ENCODE results near the gene ZFAND3.

ZFAND3 gene

GRCh38 chr6:37781788-37782187 is 37.7 kb upstream of the ZFAND3 start:
- TF ChIP-seq, protein P1, sequence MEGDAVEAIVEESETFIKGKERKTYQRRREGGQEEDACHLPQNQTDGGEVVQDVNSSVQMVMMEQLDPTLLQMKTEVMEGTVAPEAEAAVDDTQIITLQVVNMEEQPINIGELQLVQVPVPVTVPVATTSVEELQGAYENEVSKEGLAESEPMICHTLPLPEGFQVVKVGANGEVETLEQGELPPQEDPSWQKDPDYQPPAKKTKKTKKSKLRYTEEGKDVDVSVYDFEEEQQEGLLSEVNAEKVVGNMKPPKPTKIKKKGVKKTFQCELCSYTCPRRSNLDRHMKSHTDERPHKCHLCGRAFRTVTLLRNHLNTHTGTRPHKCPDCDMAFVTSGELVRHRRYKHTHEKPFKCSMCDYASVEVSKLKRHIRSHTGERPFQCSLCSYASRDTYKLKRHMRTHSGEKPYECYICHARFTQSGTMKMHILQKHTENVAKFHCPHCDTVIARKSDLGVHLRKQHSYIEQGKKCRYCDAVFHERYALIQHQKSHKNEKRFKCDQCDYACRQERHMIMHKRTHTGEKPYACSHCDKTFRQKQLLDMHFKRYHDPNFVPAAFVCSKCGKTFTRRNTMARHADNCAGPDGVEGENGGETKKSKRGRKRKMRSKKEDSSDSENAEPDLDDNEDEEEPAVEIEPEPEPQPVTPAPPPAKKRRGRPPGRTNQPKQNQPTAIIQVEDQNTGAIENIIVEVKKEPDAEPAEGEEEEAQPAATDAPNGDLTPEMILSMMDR (IDR thresholded peaks at IDR 0.05), result no peak
- no peak overlapping the region for H3K27ac ChIP-seq
- H3K4me3 ChIP-seq, result no peak overlapping the region
- DNase-seq (ENCODE audit: low spot score), result no peak

GRCh38 chr6:37783025-37783855 is 36.3 kb upstream of the ZFAND3 start:
- DNase-seq (ENCODE audit: low spot score), result no peak
- Histone ChIP-seq H3K4me3 (peak overlapping the region; percentile 69), H3K27ac (no peak overlapping the region)
- TF ChIP-seq, protein P1 (IDR thresholded peaks at IDR 0.05), result no peak

- H3K27ac ChIP-seq, result no peak overlapping the region
- DNase-seq (ENCODE audit: low spot score), result no peak
Measured at GRCh38 chr6:37783856-37784584, 35.5 kb upstream of the ZFAND3 start.

DNA sequence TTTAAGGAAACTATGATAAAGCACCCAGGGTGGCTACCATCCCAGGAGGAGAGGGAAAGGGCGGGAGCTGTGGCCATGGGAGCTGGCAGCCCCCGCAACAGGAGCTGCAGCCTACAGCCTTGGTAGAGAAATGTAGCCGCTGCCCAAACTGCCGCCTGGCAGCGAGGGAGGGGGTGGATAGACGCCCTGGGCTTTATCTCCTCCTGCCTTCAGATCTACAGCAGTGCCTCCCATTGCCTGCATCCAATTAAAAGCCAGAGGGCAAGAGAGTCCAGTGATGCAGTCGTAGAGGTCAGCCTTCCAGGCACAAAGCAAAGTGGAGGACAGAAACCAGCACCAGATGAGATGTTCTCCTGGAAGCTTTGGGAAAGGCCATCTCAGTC is 35.0 kb upstream of the ZFAND3 start:
- H3K27ac ChIP-seq, result no peak overlapping the region
- no peak for DNase-seq (ENCODE audit: low spot score)
- TF ChIP-seq, protein P1 (IDR thresholded peaks at IDR 0.05), result no peak
- H3K4me3 ChIP-seq, result peak overlapping the region; percentile 69

More at GRCh38 chr6:37783856-37784584, 35.5 kb upstream of the ZFAND3 start:
- TF ChIP-seq, protein P1 (IDR thresholded peaks at IDR 0.05), result no peak
- peak overlapping the region; percentile 69 for H3K4me3 ChIP-seq

GRCh38 chr6:37785002-37785662 is 34.4 kb upstream of the ZFAND3 start:
- H3K4me3 ChIP-seq, result no peak overlapping the region
- DNase-seq (ENCODE audit: low spot score), result no peak
- TF ChIP-seq, protein P1 (IDR thresholded peaks at IDR 0.05), result no peak
- no peak overlapping the region for H3K27ac ChIP-seq

DNA sequence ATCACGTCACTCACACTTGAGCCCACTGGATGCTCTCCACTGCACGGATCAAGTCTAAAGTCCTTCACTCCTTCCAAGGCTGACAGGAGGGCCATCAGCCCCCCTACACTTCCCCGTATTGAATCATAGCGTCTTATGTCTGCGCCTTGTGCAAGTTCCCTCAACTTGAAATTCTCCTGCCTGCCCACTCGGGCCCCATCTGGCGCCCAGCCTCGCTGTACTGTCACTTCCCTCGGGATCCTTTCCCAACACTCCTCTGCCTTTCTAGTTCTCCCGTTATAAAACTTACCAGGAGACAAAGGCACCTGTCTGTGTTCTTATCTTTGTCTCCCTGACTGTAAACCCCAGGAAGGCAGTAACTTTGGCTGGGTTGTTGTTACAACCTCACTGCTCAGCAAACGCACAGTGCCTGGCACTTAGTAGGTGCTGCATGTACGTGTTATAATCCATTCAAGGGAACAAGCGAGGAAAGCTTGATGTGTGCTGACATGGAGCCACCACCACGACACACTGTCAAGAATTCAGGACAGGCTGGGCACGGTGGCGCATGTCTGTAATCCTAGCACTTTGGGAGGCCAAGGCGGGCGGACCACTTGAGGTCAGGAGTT is 33.8 kb upstream of the ZFAND3 start:
- no peak for DNase-seq (ENCODE audit: low spot score)
- Histone ChIP-seq H3K4me3 (no peak overlapping the region), H3K27ac (no peak overlapping the region)
- TF ChIP-seq, protein P1 (IDR thresholded peaks at IDR 0.05), result no peak
